ENCODE results near the gene HOMER3.

DNA sequence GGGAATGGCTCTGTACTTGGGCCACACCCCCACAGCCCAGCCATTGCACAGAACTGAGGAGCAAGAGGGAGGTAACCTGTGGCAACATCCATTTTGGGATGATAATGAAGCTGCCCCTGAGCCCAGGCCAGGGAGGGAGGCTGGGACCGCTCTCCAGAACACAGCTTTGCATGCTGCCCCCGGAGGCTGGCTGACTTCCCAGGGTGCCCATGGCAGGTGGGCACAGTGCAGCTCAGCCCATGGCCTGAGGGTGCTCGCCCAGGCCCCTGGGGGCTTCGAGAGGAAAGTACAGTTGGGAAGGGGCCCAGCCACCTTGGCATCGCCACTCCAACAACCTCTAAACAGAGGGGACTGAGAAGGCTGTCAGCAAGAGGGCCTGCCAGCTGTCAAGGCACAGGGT is 27.6 kb downstream of the HOMER3 start:
- TF ChIP-seq CTCF (IDR thresholded peaks at IDR 0.05; ENCODE audit: insufficient read depth, low read length) (no peak), GABPA (IDR thresholded peaks at IDR 0.05; ENCODE audit: low read depth) (no peak), POLR2AphosphoS5 (IDR thresholded peaks at IDR 0.05; ENCODE audit: low read depth) (no peak)
- TF ChIP-seq, protein P1, sequence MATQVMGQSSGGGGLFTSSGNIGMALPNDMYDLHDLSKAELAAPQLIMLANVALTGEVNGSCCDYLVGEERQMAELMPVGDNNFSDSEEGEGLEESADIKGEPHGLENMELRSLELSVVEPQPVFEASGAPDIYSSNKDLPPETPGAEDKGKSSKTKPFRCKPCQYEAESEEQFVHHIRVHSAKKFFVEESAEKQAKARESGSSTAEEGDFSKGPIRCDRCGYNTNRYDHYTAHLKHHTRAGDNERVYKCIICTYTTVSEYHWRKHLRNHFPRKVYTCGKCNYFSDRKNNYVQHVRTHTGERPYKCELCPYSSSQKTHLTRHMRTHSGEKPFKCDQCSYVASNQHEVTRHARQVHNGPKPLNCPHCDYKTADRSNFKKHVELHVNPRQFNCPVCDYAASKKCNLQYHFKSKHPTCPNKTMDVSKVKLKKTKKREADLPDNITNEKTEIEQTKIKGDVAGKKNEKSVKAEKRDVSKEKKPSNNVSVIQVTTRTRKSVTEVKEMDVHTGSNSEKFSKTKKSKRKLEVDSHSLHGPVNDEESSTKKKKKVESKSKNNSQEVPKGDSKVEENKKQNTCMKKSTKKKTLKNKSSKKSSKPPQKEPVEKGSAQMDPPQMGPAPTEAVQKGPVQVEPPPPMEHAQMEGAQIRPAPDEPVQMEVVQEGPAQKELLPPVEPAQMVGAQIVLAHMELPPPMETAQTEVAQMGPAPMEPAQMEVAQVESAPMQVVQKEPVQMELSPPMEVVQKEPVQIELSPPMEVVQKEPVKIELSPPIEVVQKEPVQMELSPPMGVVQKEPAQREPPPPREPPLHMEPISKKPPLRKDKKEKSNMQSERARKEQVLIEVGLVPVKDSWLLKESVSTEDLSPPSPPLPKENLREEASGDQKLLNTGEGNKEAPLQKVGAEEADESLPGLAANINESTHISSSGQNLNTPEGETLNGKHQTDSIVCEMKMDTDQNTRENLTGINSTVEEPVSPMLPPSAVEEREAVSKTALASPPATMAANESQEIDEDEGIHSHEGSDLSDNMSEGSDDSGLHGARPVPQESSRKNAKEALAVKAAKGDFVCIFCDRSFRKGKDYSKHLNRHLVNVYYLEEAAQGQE (IDR thresholded peaks at IDR 0.05; ENCODE audit: insufficient replicate concordance, low read depth): no peak
